Erythroblast (primary cell): ENCODE data around the gene DSCAML1.

Experiments used
- GATA1 ChIP-seq: IDR thresholded peaks from 2 replicates; pipeline ENCODE4 v1.6.1; 2011; ENCODE audit warnings: low read depth, mild to moderate bottlenecking, control low read depth, low read length, moderate library complexity
- POLR2A ChIP-seq: IDR thresholded peaks from 2 replicates; pipeline ENCODE4 v1.6.1; 2011; ENCODE audit warnings: mild to moderate bottlenecking, low read length

- TF ChIP-seq POLR2A (no peak), GATA1 (no peak)
These were observed 123.4 kb downstream of the DSCAML1 start for GRCh38 chr11:117673602-117674001.
